NCI-H748 (cell line): ENCODE results near the gene MAGI3.
"Not testable (repeated sequence)": the region's sequence is repeated elsewhere in the genome, so short reads cannot be mapped to it uniquely, and the experiment has no call there.

Experiments
- DNase-seq: peaks from one replicate; lab custom pipeline; 2025; ENCODE audit not compliant: unreplicated experiment; lab: John Stamatoyannopoulos, UW

Gene MAGI3

GRCh38 chr1:113681596-113682337 lies 291.5 kb downstream of the MAGI3 start:
- no peak for DNase-seq

GRCh38 chr1:113683384-113684152 lies 293.3 kb downstream of the MAGI3 start:
- DNase-seq = no peak

DNA sequence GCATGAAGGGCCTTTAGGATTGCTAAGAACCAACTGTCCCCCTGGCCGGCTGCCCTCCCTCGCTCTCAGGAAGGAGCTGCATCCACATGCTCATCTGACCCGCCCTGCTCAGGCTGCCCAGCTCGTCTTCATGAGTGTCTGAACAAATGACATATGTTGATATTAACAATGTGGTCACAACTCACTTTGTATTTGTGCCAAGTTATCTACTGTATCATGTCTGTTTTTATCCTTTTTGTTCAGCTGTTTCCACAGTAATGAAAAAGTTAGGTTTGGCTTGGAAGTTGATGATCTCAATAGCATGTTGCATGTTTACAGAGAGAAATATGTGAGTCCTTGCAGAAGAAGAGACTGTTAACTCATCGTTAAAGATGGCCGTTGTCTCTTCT lies 293.8 kb downstream of the MAGI3 start:
- no peak for DNase-seq

DNA sequence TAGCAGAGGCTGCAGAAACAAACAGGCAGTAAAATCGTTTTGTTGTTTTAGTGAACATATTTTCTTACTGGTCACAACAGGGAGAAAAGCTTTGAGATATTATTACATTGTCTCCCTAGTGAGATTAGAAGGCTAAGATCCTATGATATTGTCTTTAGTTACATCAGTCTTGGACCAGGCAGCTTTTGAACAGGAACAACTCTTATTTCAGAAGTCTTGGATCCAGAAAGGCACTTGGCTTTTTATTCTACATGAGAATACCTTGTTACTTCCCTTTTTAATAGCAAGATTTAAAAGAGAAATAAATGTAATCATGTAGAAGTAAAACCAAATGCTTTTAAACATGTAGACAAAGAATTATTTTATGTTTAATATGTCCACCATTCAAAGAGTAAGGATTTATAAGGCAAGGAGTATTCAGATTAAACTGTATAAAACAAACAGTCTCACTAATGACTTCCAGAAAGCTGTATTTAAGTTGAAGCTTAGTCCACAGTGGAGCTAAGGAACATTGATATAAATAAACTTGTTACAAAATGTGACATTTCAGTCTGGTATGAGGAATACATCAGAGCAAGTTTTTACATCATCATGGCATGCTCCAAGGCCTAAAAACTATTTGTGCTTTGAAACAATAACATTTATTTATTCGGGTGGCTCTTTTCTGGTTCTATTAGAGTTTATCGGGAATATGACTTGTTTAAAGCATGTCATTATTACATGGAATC lies 296.7 kb downstream of the MAGI3 start:
- DNase-seq = no peak

- no peak for DNase-seq
Measured at GRCh38 chr1:113691184-113691583, 300.9 kb downstream of the MAGI3 start.

DNA sequence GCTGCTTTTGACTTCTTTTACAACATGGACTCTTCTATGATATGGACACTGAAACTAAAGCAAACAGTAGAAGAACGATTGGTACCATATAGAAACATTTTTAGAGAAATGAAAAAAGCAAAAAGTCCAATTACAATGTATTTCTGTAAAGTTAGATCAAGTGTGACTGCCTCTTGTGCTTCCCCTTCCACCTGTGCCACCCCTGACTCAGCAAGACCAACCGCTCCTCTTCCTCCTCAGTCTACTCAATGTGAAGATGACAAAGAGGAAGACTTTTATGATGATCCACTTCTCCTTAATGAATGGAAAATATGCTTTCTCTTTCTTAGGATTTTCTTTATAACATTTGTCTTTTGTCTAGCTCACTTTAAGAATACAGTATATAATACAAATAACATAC lies 302.0 kb downstream of the MAGI3 start:
- DNase-seq = no peak

GRCh38 chr1:113692824-113693431 lies 302.6 kb downstream of the MAGI3 start:
- DNase-seq = no peak

GRCh38 chr1:113694910-113695309 lies 304.6 kb downstream of the MAGI3 start:
- DNase-seq = no peak

DNA sequence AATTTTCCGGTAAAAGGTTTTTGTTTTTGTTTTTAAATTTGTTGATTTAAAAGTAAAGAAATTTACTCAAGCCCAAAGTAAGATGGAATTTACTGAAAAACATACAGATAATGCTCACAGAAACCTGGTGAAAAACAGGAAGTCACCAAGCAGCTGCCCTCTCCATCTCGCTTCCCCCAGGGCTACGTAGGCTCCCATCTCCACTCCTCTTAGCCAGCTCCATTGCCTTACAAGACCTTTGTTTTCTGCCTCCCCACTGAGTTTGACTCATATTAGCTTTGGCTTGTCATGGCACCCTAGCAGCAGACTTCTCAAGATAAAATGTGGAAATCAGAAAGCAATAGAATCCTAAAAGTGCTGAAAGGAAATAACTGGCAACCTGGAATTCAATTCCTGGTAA lies 311.1 kb downstream of the MAGI3 start:
- DNase-seq = no peak

- no peak for DNase-seq
Measured at GRCh38 chr1:113714606-113715269, 324.4 kb downstream of the MAGI3 start.

GRCh38 chr1:113717506-113717905 lies 327.2 kb downstream of the MAGI3 start:
- not testable (repeated sequence) for DNase-seq

DNA sequence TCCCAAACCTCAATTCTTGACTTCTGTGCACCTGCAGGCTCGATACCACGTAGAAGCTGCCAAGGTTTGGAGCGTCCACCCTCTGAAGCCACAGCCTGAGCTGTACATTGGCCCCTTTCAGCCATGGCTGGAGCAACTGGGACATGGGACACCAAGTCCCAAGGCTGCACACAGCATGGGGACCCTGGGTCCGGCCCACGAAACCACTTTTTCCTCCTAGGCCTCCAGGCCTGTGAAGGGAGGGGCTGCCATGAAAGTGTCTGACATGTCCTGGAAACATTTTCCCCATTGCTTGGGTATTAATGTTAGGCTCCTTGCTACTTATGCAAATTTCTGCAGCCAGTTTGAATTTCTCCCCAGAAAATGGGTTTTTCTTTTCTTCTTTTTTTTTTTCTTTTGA lies 328.3 kb downstream of the MAGI3 start:
- DNase-seq = not testable (repeated sequence)

- no peak for DNase-seq
Measured at GRCh38 chr1:113721010-113721409, 330.7 kb downstream of the MAGI3 start.

GRCh38 chr1:113732802-113733201 lies 342.5 kb downstream of the MAGI3 start:
- no peak for DNase-seq

GRCh38 chr1:113734357-113735055 lies 344.2 kb downstream of the MAGI3 start:
- DNase-seq = no peak
